HL-60 (cell line): ENCODE measurements around the gene ATAD3C.

Experiments used
- GABPA ChIP-seq: IDR thresholded peaks from 2 replicates; pipeline ENCODE4 v1.6.1; 2012; ENCODE audit warnings: low read depth
- POLR2AphosphoS5 ChIP-seq: IDR thresholded peaks from 2 replicates; pipeline ENCODE4 v1.6.1; 2012; ENCODE audit warnings: low read depth
- SPI1 ChIP-seq: IDR thresholded peaks from 2 replicates; pipeline ENCODE4 v1.6.1; 2012; ENCODE audit warnings: low read depth, mild to moderate bottlenecking, borderline replicate concordance
- TF ChIP-seq, protein P1 (sequence below): IDR thresholded peaks from 2 replicates; pipeline ENCODE4 v1.6.1; 2012; ENCODE audit warnings: low read depth; ENCODE audit not compliant: insufficient replicate concordance
- TF ChIP-seq, protein P2 (sequence below): IDR thresholded peaks from one replicate; pipeline ENCODE4 v1.5.1; 2011; ENCODE audit warnings: low read length, control low read depth, inconsistent platforms; ENCODE audit not compliant: insufficient read depth

DNA sequence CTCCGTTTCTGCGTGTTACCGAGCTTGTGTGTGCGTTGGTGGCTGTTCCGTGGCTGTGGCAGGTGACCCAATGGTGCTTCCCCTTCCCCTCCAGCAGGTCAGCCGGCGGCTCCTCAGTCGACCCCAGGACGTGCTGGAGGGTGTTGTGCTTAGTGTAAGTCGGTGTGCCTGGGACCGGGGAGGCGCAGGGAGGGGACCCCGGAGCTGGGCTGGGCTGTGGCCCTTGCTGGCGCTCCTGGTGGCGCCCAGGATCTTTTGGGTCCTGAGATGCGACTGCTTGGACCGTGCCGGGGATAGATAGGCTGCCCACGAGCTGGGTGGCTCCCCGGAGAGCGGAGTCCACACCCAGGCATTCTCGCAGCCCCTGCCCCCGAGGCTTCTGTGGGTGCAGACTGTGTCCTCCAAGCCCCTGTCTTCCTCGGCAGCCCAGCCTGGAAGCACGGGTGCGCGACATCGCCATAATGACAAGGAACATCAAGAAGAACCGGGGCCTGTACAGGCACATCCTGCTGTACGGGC, 5.9 kb downstream of the ATAD3C start:
- TF ChIP-seq SPI1 (no peak), POLR2AphosphoS5 (no peak), GABPA (no peak)
- TF ChIP-seq, protein P1, sequence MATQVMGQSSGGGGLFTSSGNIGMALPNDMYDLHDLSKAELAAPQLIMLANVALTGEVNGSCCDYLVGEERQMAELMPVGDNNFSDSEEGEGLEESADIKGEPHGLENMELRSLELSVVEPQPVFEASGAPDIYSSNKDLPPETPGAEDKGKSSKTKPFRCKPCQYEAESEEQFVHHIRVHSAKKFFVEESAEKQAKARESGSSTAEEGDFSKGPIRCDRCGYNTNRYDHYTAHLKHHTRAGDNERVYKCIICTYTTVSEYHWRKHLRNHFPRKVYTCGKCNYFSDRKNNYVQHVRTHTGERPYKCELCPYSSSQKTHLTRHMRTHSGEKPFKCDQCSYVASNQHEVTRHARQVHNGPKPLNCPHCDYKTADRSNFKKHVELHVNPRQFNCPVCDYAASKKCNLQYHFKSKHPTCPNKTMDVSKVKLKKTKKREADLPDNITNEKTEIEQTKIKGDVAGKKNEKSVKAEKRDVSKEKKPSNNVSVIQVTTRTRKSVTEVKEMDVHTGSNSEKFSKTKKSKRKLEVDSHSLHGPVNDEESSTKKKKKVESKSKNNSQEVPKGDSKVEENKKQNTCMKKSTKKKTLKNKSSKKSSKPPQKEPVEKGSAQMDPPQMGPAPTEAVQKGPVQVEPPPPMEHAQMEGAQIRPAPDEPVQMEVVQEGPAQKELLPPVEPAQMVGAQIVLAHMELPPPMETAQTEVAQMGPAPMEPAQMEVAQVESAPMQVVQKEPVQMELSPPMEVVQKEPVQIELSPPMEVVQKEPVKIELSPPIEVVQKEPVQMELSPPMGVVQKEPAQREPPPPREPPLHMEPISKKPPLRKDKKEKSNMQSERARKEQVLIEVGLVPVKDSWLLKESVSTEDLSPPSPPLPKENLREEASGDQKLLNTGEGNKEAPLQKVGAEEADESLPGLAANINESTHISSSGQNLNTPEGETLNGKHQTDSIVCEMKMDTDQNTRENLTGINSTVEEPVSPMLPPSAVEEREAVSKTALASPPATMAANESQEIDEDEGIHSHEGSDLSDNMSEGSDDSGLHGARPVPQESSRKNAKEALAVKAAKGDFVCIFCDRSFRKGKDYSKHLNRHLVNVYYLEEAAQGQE, result no peak
- TF ChIP-seq, protein P2, sequence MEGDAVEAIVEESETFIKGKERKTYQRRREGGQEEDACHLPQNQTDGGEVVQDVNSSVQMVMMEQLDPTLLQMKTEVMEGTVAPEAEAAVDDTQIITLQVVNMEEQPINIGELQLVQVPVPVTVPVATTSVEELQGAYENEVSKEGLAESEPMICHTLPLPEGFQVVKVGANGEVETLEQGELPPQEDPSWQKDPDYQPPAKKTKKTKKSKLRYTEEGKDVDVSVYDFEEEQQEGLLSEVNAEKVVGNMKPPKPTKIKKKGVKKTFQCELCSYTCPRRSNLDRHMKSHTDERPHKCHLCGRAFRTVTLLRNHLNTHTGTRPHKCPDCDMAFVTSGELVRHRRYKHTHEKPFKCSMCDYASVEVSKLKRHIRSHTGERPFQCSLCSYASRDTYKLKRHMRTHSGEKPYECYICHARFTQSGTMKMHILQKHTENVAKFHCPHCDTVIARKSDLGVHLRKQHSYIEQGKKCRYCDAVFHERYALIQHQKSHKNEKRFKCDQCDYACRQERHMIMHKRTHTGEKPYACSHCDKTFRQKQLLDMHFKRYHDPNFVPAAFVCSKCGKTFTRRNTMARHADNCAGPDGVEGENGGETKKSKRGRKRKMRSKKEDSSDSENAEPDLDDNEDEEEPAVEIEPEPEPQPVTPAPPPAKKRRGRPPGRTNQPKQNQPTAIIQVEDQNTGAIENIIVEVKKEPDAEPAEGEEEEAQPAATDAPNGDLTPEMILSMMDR, result no peak
